HG03521 (cell line): Measurements from ENCODE around the gene KRT82.

Experiments
- ATAC-seq: cut with Tn5 transposase; IDR thresholded peaks from one replicate; pipeline ENCODE4 v1.9.1; 2021; ENCODE audit warnings: mild to moderate bottlenecking, moderate library complexity; ENCODE audit not compliant: unreplicated experiment

The KRT82 gene

DNA sequence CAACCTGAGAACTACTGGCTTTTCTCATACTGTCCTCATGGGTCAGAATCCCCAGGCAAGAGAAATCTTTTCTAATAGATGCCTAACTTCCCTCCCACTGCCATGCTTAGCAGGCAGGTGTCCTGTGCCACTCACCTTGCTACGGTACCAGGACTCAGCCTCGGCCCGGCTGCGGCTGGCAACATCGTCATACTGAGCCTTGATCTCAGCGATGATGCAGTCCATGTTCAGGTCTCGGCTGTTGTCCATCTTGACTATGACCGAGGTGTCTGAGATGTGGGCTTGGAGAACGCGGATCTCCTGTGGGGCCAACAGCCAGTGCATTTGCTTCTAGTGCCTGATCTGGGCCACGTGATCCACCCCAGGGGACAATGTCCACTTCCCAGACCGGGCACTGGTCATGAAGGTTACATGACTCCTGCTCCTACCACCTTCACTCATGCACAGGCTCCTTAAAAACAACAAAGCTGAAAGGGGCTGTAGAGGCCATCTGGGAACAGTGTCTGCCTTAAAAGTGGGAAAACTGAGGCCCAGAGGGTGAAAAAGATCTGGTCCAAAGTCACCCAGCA lies 42.9 kb downstream of the KRT82 start:
- ATAC-seq = no peak

DNA sequence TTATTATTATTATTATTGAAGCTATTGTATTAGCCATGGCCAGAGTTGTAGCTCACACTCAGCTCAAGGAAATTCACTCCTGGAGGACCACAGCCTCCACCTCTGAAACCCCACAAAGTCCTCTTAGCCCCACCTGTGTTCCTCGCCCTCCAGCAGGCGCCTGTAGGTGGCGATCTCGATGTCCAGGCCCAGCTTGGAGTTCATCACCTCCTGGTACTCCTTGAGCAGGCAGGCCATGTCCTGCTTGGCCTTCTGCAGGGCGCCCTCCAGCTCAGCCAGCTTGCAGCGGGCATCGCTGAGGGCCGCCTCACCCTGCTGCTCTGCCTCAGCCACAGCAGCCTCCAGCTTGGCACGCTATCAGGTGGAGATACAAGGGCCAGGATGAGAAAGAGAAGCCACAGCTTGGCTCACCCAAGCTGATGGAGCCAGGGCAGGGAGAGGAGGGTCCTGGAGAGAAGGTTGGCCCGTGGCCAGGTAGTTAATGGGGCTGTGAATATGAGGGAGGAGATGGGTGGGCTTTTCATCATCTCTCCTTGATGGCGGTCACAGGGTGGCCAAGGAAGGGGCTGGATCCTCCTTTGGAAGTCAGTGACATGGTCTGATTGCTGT lies 43.9 kb downstream of the KRT82 start:
- no peak for ATAC-seq

DNA sequence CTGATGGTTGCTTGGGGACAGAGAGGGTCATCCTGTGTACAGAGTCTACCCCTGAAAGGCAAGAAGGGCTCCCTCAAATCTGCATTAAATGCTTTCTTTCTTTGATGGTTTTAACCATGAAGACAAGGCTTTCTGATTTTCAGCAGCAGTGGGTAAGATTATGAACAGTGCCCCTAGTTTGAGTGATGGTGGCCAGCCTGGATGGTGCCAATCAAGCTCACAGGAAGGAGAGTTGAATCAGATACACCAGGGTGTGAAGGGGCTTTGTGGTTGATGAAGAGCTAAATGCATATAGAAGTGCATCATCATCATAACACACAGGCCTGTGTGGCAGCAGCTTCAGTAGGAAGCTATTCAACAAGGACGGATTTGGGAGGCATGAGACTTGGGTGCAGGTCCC lies 44.6 kb downstream of the KRT82 start:
- ATAC-seq = no peak

DNA sequence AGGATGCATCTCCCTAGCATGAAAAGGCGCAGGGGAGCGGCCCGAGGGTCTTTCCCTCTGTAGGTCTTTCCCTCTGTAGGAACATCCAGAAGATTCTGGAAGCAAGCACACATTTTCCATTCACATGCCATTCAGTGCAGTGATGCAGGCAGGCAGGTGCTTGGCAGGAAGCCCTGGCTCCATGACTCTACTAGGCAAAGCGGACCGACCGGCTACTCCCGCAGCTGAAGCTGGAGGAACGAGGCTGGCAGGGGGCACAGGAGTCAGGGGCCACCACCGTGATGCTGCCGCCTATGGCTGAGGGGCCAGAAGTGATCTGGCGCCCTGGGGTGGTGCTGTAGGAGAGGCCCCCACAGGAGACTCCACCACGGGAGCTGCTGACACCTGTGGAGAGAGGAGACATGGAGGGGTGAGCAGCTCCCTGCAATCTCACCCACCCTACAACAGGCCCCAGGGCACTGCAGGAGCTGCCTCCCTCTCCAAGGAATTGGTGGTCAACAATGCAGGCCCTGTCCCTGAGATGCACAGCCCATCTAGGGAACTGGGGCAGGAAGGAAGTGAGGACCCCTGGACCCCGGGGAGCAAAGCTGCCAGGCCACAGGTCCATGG lies 45.4 kb downstream of the KRT82 start:
- ATAC-seq = no peak

DNA sequence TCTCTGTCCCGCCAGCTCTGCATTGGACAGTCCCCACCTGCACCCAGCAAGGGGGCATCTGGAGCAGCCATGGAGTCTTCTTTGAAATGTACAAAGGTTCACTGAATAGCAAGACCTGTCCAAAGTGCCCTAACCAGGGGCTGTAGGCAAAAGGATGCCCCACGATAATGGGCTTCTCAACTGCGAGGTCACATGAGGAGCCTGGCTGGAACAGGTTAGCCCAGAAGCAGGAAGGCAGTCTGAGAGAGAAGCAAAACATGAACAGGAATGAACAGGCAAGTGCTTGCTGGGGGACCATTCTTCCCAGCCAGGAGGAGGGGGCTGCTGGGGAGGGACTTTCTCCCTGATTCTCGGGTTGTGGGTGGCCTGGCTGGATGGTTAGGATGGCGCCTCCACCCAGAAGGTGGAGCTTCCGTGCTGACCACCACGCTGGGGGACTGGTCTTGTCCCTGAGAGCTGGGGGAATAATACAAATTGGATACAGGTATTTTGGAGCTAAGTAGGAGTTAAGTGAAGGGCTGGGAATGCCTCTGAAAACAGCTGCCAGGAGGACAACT lies 46.0 kb downstream of the KRT82 start:
- ATAC-seq = no peak

DNA sequence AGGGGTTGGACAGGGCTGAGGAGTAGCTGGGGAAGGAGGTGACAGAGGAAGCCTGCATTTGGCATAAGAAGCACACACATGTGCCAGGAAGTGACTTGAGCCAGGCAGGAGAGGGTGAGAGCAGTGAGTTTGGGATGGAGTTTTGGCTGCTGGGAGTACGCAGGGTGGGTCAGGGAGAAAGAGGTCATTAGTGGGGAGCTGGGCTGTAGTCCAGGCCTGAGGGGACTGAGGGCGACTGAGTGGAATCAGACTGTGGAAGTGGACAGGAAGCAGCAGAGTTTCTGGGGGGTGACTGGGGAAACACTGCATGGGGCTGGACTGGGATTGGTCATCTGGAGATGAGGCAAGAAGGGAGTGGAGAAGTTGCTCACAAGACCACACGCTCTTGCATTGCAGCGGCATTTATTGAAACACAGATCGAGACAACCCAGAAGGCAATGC lies 46.5 kb downstream of the KRT82 start:
- no peak for ATAC-seq

DNA sequence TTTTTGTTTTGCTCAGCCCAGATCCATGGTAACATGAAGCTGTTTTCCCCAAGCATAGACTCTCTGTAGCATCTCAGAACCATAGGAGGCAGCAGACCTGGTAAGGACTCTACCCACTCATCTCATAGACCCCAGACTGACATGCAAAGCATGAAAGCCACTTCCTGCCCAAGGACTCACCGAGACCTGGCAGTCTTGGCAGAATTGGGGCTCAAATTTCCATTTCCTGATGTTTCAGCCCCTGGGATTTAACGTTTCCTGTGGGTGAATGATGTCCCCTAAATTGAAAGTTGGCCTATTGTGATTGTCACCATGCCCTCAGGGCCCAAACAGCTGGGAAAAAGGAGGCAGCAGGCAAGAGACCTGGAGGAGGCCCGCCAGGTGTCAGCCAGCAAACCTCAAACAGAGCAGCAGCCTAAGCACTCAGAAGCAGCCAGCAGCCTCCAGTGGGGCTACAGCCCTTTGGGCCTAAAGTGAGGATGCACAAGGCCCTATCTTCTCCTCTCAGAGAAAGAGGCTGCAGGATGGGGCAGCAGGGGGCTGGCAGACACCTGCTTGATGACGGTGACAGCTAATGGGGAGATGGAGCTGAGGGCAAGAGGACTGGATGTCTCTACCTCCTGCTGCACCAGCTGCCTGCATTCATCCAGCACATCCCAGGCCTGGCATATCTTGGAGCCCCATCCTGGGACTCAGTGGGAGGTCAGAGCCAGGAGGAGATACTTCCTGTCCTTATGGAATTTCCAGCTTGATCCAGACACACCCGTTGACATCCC lies 47.4 kb downstream of the KRT82 start:
- ATAC-seq = peak; percentile 84

DNA sequence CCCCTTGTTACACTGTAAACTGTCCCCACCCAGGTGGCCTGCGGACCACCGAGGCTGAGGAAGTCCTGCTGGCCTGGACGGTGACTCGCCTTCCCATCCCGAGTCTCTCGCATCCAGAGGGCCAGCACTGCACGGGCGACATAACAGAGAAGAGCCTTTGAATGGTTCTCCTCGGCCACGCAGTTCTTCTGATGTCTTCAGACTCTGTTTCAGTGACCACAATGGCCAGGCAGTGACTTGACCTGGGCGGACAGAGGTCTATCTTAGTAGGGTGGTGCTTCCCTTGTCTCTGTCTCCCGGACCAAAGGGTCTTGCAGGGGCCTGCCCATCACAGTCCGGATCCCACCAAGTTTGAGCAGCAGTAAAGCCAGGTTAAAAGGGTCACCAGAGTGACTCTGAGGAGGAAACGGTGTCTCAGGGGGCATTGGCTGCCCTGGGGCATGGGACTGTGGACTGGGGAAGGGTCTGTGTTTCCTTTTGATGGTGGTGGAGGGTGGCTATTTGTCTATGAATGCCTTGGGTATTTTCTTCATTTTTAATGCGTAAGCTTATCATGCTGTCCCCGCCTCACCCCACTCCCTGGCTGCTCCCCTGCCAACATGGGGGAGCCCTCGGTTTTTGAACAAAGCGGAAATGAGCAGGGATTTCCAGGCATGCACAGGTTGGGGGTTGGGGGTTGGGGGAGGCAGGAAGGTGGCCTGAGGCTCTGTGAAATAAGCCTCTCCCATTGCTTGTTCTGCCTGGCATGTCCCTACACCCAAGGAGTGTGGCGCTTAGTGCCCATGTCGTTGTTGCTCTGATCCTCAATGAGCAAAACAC lies 49.2 kb downstream of the KRT82 start:
- no peak for ATAC-seq

DNA sequence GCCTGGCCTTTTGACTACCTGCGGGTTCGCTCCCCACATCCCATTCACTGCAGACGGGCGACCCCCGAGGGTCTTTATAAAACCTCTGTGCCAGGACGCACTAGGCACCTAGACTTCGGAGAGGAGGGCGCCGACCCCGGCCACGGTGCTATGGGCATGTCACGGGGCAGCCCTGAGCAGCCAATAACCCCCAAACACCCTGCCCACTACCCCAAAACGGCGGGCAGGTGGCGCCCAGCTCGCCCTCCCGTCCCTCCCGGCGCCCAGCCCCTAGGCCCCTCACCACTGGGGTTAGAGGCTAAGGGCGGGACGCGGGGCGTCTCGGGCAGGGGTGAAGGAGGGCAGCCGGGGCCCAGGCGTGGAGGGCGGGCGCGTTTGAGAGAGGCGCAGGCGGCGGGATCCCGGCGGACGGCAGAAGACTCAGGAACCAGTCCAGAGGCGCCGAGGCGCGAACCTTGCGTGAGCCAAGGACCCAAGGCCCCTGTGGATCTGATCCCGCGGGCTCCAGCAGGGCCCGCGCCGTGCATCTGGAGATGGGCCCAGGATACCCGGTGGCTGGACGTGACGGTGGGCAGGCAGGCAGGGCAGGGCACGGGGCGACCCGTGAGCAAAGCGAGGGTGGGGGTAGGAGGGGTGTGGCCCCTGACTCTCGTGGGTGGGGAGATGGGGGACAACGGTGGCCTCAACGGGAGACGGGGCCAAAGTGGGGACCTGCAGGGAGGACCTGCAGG lies 49.9 kb downstream of the KRT82 start:
- no peak for ATAC-seq

DNA sequence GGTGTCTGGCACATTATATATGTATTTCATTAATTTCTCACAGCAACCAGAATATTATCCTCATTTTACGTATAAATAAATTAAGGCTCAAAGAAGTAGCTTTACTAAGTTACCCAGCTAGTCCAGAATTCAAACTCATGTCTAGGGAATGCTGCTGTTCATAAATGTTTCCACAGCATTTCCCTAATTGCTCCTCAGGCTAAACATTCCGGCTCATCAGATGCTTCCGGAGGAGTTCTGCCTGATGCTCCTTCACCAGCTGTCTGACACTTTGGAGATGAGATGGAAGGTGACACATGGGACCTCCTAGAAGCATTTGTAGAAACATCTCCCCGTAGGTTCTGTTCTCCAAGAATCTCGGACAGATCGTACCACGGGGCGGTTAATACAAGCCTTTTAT lies 51.0 kb downstream of the KRT82 start:
- ATAC-seq = no peak

DNA sequence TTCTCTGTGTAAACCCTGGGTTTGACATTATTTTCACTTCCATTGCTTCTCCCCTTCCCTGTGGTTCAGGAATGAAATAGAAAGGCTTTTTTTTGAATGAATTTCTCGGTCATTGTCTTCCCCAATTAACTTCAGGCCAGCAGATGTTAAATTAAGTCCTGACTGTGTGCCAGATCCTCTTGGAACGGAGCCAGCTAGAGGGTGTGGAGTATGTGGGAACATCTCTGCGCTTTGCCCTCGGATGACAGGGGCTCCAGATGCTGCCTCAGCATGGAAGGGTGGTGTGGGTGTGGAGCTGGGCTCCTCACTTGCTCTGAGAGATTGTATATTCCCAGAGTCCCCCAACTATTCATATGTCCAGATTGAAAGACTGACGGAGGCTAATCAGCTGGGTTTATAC lies 51.9 kb downstream of the KRT82 start:
- no peak for ATAC-seq

DNA sequence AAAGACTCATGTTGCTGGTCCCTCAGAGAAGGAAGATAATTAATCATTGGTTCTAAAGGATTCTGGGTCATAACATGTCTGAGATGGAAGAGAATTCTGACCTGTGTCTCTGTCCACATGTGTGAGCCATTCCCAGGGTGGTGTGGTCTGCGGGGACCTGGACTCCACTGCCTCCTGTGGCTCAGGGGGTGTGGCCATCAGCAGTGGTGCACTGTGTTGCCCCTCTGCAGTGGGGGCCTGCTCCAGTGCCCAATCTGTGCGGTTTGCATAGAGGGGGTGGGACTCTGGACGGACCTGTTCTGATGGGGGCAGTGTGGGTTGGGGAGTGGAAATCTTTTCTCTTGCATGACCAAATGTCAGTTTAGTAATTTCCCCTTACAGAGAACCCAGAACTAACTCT lies 52.4 kb downstream of the KRT82 start:
- no peak for ATAC-seq

DNA sequence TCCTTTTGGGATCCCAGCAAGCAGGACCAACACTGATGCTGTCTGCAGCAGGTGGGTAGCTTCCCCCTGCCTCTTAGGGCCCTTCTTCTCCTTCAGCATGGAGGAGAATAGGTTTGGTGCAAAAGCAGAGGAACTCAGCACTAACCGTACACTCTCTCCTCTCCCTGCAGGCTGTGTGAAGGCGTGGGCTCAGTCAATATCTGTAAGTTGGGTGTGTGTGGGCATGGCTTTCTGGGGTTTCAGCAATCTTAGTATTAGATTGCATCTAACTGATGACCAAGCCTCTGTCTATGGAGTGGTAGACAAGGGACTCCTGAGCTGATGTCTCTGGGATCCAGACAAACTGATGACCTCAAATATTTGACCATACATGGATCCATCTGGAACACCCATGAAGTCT lies 53.2 kb downstream of the KRT82 start:
- ATAC-seq = no peak

DNA sequence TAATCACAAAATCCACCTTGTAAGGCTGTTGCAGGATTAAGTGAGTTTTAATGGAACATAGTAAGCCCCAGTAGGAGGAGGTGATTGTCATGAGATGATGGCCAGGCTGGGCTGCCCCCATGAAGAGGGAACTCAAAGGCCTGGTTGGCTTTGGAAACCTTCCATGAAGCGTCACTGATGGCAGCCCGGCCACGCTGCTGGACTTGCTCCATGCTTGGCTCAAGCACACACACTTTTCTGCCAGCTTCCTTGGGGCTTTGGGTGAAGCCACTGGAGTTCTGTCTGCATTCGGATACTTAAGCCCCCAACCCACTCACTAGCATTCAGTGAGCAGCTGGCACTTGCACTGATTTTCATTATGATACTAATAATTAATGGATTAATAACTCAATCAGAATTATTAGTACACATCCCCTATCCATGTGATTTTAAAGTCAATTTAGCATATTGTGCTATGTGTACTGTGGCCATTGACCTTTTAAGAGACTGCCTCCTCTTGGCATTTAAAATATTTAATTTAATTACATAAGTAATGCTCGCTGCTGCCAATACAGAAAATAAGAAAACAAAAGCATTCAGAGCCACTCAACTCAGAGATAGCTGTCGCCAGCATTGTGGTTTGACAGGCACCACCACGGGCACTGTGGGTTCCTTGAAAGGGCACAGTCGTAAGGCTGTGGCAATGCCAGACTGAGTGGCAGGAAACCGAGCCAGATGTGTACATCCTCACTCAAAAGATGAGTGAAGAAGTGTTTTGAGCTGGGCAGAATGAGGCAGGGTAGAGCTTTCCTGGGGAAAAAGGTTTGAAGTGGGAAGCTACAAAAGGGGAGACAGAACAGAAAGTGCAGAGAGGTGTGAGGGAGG lies 54.7 kb downstream of the KRT82 start:
- ATAC-seq = no peak

DNA sequence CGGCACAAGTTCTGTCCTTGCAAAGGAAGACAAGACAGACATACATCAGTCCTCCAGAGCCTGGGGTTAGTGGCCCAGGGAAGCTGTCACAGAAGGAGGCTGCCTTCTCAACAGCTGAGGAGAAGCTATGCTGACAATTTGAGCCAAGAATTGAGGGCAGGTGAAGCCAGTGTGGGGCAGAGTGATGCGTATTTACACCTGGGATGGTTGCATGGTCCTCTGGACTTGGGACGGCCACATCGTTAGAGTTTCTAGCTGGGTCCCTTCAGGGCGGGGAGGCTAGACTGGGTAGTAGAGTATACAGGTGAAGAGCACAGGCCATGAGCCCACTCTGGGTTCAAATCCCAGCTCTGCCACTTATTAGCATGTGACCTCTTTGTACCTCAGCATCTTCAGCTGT lies 55.3 kb downstream of the KRT82 start:
- no peak for ATAC-seq

DNA sequence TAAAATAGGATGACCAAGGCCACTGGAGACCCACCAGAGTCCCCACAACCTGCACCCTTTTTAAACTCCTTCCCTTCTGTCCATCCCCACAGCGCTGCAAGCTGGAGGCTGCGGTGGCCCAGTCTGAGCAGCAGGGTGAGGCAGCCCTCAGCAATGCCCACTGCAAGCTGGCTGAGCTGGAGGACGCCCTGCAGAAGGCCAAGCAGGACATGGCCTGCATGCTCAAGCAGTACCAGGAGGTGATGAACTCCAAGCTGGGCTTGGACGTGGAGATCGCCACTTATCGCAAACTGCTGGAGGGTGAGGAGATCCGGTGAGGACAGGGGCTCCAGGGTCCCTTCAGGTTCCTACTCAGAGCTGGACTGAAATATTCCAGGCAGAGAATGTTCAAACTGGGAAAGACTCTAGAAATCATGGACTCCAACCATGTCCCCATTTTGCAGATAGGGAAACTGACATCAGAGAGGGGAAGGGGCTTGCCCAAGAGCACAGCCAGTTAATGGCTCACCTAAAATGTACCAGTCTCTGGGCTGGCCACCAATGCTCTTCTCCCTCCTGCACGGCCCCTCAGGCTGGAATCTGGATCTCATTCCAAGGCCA lies 56.0 kb downstream of the KRT82 start:
- ATAC-seq = no peak

DNA sequence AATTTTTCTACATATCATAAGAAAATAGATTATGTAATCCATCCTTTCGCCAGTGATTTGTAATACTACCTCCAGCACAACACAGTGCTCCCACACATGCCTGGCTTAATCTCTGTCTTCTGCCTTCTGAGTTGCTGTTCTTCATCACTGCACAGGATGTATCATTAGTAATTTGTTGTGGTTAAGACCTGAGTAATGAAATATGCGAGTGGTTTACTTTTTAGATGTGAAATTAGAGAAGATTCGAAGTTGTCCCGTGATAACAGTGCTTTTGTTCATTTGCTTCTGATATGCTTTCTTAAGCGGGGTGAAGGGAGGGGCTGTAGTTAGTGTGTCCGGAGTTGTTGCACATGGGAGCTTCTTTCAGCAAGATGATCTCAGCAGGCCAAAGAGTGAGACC lies 56.9 kb downstream of the KRT82 start:
- ATAC-seq = no peak

DNA sequence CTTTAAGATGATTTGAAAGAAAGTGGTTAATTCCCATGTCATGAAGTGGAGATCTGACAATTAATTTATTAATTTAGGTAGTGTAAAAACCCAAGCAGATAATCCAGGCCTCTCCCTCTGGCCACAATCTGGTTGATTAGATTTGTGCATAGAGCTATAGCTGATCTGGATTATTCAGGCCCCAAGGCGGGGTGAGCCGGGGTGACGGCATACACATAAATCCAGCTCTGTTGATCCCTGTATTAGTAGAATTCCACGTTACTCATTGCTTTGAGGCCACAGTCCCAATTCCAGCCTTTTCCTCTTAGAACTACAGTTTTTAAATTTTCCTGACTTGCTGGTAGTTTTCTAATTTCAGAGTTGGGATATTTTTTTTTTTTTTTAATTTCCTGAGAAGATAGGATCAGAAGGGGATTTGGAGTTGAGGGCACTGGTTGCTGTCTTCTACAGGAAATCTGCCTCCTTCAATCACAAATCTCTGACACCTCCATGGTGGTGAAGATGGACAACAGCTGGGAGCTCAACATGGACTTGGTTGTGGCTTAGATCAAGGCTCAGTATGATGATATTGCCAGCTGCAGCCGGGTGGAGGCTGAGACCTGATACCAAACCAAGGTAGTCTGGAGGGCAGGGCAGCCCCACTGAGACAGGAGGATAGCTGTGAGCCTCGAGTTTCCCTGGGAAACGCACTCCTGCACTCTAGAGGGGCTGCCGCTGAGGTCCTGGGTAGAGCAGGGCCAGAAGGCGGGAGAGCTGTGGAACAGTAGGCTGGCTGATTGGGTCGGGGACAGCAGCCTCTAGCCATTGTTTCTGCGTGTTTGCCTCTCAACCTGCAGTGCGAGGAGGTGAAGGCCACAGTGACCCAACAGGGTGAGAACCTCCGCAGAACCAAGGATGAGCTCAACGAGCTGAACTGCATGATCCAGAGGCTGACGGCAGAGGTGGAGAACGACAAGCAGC lies 58.3 kb downstream of the KRT82 start:
- no peak for ATAC-seq
